ENCODE measurements around the gene NDUFB8.
"Not testable (repeated sequence)": the region's sequence is repeated elsewhere in the genome, so short reads cannot be mapped to it uniquely, and the experiment has no call there.

The NDUFB8 gene

DNA sequence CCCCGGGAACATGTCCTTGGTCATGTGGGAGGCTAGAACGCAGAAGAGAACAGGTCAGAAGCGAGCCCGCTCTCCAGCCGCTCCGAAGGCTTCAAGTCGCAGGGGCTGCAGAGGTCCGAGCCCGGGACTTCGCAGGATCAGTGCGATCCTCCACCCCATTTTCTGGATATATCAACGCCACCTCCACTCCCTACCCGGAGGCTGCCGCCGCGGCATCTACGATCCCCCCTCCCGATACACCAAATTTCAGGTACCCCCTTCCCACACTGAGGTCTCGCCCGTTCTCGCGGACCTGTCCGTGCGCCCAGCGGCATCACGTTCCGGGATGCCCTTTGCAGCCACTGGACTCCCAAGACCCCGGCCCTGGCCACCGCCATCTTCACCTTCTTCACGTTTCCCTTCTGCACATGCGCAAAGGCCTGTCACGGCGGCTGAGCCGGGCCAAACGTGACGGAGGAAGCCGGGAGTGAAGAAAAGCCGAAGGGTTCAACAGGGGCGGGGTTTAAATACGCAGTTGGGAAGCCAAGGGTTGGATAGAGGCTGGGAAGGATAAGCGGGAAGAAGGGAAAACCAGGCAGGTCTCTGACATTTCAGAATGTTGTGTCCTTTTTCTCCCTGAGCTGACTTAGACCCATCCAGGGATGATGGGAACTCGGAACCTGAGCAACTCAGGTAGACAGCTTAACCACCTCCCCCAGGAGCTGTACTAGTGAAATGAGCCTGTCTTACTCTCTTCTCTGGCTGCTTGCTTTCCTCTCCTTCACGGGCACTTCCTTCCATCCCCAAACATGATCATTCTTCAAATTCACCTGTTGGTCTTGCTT, at the start of gene NDUFB8:
Gene NDUFB8 (minus strand): TSS at position 397 of the 824 bp plus-strand sequence. CDS start 20 bp downstream, at position 377.
- DNase-seq (ENCODE audit: low read depth) = peak; percentile 74

DNA sequence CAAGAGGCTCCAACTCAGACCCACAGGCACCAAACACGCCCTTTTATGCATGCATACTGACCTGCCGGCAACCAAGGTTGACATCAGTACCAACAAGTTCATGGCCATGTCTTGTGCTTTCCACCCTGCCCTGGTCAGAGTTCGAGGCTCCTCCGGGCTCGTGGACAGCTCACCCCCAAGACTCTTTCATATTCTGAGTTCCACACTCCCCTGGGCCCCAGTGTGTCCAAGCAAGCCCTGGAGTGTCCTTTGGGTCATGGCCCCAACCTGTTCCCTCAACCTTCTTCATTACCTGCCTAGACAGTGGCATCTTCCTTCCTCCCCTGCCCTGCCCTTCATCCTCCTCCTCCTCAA, 46.6 kb upstream of the NDUFB8 start:
- no peak for DNase-seq (ENCODE audit: low read depth)

DNA sequence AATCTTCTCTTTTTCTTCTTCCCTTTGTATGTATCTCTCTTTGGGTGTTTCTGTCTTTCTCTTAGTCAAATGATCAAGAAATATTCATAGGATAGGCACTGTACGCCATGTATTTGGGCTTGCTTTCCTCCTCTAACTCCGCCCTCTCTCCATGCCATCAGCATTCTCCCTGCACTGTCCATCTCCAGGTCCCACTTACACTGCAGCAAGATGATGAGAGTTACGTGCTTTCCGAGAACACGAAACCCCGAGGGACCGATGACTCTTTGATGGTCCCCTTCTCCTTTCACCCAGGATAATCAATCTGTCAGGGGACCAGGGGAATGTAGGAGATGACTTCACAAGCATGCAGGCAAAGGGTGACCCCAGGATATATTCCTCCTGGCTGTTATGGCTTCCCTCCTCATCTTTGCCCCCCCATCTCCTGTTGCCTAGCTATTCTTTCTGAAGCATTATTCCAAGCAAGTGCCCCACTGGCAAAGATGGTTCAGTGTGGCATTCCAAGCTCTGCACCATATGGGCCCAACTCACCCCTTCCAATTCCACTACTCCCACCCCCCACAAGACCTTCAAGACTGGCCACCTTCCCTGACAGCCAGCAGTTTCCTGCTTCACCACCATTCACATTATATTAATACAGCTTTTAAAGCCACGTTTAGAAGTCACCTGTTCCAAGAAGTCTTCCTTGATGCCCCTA, 46.1 kb upstream of the NDUFB8 start:
- no peak for DNase-seq (ENCODE audit: low read depth)

DNA sequence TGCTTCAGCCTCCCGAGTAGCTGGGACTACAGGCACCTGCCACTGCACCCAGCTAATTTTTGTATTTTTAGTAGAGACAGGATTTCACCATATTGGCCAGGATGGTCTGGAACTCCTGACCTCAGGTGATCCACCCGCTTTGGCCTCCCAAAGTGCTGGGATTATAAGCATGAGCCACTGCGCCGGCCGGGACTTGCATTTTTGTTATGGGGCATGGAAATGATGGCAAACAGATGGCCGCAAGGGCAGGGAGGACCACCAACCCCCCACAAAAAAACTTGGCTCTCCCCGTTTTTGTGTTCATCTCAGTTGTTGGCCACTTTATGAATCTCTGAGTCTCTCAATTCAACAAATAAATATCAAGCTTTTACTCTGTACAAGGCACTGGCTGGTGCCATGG, 45.5 kb upstream of the NDUFB8 start:
- DNase-seq (ENCODE audit: low read depth) = not testable (repeated sequence)

DNA sequence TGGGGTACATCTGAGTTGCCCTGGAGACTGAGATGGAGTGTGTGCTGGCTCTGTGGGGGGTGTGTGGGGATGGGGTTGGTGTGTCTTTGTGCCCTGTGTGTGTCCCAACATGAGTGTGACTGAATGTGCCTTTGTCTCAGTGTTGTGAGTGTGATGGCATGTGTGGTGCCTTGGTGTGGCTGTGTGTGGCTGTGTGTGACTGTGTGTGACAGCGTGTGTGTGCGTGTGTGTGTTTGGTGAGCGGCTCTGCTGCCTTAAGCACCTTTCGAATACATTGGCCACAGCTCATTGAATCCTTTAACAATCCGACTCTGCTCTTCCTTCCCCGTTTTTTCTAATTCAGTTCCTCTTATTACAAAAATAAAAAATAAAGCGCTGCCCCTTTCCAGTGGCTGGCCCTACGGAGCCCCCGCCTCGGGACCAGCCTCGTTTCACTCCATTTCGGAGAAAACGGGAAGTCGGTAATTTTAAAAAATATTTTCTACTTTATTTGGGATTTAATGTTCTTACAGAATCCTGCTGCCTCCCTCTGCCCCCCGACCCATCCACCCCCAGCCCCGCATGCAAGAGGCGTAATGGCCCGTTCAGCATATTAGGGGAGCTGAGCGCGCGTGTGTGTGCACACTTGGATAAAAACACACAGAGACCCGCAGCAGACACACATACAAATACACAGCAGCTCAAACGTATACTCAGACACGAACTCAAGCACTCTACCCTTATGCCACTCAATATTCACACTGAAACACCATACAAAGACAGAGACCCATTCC, 41.6 kb upstream of the NDUFB8 start:
- no peak for DNase-seq (ENCODE audit: low read depth)

DNA sequence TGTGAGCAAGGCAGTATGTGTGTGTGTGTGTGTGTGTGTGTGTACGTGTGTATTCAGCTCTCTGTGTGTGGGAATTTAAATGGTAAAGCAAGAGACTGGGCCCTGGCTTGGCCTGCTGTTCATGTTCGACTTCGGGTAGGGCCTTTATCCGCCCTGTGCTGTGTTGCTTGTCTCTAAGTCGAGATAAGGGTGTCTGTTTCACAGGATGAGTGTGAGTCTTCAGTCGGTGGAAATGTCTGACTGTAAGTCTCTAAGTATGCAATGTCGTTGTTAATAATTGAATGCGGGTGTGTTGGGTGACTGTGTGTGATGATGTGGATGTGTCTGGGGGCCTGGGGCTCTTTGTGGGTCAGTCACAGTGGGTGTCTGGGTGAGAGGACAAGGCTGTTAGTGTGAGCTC, 40.8 kb upstream of the NDUFB8 start:
- no peak for DNase-seq (ENCODE audit: low read depth)

DNA sequence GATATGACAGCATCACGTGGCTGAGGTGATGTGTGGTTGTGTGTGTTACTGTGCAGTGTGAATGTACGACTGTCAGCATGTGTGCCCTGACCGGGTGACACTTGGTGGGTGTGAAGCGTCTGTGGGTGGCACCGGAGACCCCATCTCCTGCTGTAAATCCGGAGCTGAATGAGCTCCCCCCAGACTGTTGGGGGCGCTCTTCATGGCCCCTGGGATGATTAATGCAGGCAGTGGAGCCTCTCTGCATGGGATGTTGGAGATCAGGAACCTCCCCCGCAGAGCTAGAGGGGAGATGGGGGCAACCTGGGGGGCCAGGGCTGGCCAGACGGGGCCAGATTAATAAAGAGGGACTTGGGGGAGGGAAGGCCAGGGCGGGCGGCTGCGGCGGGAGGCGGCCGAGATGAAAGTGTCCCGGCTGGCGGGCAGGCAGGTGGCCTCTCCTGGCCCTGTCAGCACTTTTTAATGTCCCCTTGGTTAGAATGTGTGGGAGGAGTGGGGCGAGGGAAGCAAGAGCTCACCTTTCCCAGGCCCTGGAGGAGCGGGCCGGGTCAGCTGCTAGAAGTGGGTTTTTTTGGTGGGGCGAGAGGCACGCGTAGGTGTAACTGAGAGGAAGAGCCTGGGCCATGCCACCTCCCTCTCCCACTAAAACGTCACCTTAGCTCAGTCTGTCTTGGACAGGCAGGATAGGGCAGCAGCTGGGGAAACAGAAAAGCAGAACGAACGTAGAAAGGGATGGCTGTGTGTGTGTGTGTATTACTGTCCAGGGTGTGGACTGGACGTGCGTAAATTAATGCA, 40.2 kb upstream of the NDUFB8 start:
- no peak for DNase-seq (ENCODE audit: low read depth)

DNA sequence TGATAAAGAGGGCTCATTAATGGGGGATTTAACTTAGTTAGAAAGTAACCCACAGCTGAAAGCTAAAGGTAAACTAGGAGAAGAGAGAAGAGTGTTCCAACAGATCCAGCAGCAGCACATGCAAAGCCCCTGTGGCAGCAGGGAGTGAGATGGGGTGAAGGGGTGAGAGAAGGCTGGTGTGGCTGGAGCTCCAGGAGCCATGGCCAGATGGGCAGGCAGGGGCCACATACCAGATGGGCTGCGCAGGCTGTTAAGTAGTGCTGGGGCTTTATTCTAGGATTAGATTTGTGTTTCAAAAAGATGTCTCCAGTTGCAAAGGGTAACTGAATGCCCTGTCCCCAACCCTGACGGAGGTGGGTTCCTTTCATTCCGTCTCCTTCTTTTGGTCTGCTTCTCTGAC, 39.2 kb upstream of the NDUFB8 start:
- DNase-seq (ENCODE audit: low read depth) = no peak

DNA sequence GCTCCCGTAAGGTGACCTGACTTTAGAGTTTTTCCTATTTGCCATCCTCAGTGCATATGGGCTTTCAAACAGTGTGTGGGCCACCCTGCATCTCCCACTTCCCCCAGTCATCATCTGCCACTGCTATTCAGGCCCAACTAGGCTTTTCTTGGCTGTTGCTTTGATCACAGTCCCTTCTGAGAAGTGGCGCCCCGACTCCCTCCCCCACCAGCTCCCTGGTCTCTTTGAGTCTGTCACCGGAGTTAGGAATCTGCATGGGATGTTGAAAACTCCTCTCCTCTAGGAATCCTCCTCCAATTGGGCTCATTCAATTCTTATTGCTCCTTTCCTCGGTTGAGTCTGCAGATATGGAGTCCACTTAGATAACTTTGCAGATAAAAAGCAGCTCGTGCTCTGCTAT, 38.2 kb upstream of the NDUFB8 start:
- no peak for DNase-seq (ENCODE audit: low read depth)

DNA sequence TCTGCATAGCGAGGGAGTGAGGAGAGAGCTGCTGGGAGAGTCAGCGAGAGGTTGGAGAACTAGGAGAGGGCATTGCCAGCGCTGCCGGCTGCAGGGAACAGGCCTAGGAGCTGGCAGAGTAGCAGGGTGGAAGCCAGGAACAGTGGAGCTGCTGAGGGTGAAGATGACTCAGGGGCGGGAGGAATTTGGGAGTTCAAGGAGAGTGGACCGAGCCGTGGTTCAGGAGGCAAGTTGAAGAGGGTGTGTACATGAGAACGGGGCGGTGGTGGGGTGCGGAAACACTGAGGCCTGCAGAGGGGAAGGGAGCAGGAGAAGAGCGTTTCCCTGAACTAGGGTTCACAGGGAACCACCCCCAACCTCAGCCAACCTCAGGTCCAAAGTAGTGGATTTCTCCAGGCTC, 37.6 kb upstream of the NDUFB8 start:
- no peak for DNase-seq (ENCODE audit: low read depth)

DNA sequence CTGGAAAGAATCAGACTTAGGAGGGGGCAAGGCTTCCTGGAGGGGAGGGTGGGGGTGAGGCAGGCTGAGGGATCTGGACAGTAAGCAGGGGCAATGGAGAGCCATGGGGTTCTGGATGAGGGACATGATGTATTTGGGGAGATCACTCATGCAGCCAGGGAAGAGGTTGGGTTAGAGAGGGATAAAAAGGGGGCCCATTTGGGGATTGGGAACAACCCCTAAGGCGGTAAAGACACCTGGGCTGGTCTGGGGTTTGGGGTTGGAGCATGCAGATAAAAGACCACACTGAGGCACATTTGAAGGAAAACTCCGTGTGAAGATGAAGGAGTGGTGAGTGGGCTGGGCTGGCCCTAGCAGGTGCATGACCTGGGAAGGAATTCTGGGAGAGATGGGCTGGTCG, 36.9 kb upstream of the NDUFB8 start:
- DNase-seq (ENCODE audit: low read depth) = no peak

DNA sequence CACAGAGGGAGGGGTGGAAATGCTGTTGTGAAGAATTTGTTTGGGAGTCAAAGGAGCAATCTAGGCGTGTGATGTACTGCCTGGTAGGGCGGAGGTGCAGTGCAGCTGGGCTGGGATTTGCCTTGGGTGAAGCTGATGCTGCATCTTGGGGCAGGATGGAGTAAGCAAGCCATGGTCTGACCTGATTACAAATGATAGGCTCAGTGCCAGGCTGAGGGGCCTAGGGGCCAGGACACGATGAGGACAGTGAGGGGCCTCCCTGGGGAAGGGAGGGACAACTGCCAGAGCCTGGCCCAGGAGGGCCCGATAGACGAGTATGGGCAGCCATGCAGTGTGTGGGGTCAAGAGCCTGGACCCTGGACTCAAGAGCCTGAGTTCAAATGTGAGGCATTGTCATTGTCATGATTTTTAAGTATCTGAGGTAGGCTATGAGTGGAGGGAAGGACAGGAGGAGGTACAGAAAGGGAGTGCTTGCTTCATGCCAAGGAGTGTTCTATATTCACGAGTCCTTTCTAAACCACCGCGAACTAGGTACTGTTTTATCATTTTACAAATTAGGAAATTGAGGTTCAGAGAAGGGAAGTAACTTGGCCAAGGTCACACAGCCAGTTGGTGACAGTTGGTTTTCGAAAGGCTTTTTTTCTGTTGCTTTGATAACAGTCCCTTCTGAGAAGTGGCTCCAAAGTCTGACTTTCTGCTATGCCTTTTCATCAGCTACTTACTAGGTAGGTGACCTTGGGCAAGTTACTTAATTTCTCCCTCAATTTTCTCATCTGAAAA, 35.7 kb upstream of the NDUFB8 start:
- no peak for DNase-seq (ENCODE audit: low read depth)

DNA sequence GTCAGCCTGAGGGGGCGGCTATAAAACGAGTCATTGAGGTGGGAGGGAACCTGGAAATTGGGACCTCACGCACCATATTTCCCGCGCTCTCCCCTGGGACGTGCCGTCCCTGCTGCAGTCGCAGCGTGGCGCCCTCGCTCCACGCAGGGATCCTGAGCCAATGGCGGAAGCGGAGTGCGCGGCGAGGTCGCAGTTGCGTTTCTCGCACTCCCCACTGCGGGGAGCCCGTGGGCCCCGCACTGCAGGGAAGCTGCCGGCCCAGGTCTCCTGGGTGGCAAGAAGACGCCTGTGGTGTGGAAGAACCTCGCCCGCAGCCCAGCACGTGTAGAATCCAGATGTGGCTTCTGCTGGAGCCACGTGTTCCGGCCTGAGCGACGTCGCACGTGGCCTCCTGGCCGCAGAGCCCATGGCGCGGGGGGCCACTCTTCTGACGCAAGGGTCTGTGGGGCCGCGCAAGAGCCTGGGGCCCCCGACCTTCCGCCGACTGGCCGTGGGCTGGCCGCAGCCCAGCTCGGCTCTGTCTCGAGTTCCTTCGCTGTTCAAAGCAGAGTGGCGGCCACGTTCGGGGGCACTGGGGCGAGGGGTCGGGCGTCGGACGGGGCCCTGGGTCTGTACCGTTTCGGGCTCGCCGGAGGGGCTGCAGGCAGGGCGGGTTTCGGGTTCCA, 32.5 kb upstream of the NDUFB8 start:
- peak; percentile 76 for DNase-seq (ENCODE audit: low read depth)

DNA sequence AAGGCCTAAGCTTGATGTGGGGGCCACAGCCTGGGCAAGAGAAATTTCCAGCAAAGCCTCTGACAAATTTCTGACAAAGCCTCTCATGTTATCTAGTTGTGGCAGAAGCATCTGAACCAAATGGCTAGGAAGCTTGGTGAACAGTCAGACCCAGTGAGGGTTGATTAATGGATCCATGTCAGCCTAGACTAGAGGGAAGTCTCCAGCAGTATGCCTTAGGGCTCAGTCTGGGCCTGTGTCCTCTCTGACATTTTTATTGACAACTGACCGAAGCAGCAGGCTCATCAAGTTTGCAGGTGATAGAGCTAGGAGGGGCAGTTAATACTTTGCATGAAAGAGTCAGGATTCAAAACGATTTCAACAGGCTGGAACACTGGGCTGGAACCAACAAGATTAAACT, 31.3 kb upstream of the NDUFB8 start:
- no peak for DNase-seq (ENCODE audit: low read depth)

DNA sequence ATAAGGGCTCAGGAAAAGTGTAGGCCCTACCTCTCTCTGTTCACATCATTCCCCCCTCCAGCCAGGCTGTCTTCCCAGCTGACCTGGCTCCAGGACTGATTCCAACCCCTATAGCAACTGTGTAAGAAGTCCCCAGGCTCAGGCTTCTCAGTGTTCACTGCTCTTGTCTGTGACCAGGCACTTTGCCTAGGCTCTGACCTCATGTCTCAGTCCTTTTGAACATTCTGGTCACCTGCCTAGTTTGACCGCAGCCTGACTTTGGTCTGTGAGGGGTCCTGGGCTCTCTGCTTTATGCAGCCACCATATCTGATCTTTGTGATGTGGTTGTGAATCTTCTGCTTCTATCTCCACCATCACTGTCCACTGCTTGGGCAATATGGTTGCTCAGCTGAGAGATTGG, 30.6 kb upstream of the NDUFB8 start:
- no peak for DNase-seq (ENCODE audit: low read depth)

DNA sequence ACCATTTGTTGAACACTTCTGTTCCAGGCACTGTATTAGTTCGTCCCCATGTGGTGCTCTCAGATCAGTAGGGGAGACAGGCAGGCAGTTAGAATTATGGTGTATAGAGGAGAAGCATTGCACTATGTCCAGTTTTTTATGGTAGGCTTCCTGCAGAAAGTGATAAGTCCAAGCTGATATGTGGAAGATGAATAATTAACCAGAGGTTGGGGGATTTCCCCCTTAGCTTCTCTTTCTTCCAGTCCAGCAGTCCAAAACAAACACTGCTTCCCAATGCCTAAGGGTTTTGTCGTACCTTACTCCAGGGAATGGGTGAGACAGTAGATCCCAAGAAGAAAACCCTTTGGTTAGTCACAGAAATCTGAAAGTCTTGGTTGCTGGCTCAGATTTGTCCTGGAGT, 25.2 kb upstream of the NDUFB8 start:
- no peak for DNase-seq (ENCODE audit: low read depth)

DNA sequence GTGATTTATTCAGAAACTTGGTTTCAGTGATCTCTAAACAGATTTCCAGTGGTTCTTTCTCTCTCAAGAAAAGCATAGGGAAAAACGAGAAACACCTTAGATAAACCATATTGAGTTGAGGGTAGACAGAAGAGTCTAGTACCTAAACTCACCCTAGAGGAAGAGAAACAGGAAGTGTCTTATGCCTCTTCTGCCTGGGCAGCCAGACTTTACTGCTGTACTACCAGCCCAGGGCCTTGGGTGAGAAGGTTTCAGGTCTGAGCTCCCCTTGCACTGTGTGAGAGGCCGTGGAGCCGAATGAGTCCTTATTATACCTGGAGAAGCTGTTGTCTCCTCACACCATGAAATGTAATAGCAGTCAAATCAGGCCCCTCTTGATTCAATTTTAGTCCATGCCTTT, 24.3 kb upstream of the NDUFB8 start:
- DNase-seq (ENCODE audit: low read depth) = no peak

DNA sequence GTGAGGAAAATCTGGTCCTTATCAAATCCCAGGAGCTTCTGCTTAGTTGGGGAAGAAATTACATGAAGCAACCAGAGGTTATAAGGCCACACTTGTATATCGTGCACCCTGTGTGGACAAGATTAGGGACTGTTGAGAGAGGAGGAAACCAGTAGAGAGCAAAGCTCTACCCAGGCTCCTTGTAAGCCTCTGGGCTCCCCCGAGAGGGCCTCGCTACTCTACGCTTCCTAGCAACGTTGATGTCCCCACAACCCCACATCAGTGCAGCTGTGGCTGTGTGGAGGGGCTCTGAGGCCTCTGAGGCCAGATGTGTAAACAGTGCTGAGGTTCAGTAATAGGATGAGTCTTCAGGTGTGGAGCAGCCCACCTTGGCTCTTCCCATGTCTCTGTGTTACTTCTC, 22.1 kb upstream of the NDUFB8 start:
- no peak for DNase-seq (ENCODE audit: low read depth)

DNA sequence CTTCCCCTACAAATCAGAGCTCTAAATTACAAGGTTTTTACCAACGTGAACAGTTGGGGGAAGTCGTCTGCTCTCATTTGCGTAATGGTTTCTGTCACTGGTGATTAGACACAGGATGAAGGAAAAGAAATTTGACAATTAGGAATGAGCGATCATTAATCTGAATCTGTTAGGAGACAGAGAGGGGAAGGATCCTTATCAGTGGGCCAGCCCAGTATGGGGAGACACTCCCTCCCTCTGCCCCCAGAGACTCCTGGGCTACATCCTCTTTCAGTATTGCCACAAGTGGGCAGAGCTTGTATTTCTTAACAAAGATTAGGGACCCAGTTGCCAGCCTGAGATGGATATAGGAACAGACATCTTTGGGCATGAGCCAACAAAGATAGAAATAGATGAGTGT, 21.5 kb upstream of the NDUFB8 start:
- no peak for DNase-seq (ENCODE audit: low read depth)

DNA sequence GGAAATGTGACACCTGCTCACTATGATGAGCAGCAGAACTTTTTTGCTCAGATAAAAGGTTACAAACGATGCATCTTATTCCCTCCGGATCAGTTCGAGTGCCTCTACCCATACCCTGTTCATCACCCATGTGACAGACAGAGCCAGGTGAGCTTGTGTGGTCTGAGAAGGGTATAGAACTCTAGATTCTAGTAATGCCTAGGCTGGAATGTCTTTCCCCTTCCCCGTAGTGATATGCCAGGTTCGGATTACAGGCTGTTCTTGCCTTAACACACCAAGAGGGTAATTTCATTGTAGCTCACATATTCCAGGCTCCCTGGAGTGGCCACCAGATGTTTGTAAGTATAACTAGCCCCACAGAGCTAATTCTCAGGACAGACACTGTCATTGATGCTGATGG, 15.3 kb upstream of the NDUFB8 start:
- DNase-seq (ENCODE audit: low read depth) = no peak

DNA sequence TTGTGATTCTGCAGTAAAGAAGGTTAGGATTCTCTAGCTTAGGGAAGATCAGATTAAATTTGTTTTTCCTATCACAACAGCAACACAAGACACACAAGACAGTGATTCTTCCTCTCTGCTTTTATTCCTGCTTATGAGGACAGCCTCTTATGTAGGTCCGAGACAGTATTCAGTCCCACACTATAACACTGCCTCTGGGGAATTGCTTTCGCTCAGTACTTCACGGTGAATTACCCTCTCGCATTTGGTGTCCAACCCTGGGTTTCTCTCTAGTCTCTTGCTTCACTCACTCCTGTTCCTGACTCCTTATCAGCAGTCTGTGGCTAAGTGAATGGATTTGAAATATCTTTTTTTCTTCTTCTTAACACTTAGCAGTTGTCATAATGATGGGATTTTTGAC, 7.8 kb upstream of the NDUFB8 start:
- DNase-seq (ENCODE audit: low read depth) = no peak
